Liver (tissue), 3 donors: ENCODE measurements around the gene FAM174A.

ENCODE experiments used
- CTCF ChIP-seq: fragments of 150-350 bp; IDR thresholded peaks from 2 replicates; pipeline ENCODE4 v1.5.1; 2017; ENCODE audit warnings: improper control_type of control experiment, low read depth, low read length; ENCODE audit not compliant: missing input control
- EGR1 ChIP-seq, 2 donors: IDR thresholded peaks; 2 replicates each; pipeline ENCODE4 v1.6.1; 2016 to 2018; ENCODE audit warnings: antibody characterized with exemption in 2 of 2, low read depth in 2 of 2
- GABPA ChIP-seq, 2 donors: IDR thresholded peaks in 1 of 2; conservative IDR thresholded peaks in 1 of 2; 2 replicates each; pipeline ENCODE4 v1.6.1; 2016; ENCODE audit warnings: antibody characterized with exemption in 2 of 2, mild to moderate bottlenecking in 1 of 2, moderate library complexity in 1 of 2
- HNF4G ChIP-seq: IDR thresholded peaks from 2 replicates; pipeline ENCODE4 v1.6.1; 2016; ENCODE audit warnings: antibody characterized with exemption
- MAX ChIP-seq: IDR thresholded peaks from 2 replicates; pipeline ENCODE4 v1.6.1; 2016; ENCODE audit warnings: antibody characterized with exemption
- RAD21 ChIP-seq, 2 donors: IDR thresholded peaks; 2 replicates each; pipeline ENCODE4 v1.6.1; 2016; ENCODE audit warnings: antibody characterized with exemption in 2 of 2, mild to moderate bottlenecking in 2 of 2
- REST ChIP-seq: IDR thresholded peaks from 2 replicates; pipeline ENCODE4 v1.6.1; 2016; ENCODE audit warnings: antibody characterized with exemption, mild to moderate bottlenecking
- YY1 ChIP-seq: IDR thresholded peaks from 2 replicates; pipeline ENCODE4 v1.6.1; 2016; ENCODE audit warnings: antibody characterized with exemption, mild to moderate bottlenecking
- donor health status: healthy.
- donor health status: healthy.

- TF ChIP-seq RAD21 (IDR thresholded peaks at IDR 0.05) (no peak), EGR1 (IDR thresholded peaks at IDR 0.05; ENCODE audit: low read depth in 2 of 2) (no peak), GABPA (IDR thresholded peaks at IDR 0.05 in 1 of 2, conservative IDR thresholded peaks at IDR 0.05 in 1 of 2) (no peak), CTCF (no peak), YY1 (no peak), MAX (no peak), HNF4G (no peak), REST (no peak)
Measured at GRCh38 chr5:100614308-100614707, 79.1 kb downstream of the FAM174A start.
